Mammary epithelial cell (primary cell): ENCODE data around the gene FBXL17.

ENCODE experiments used
- EZH2 ChIP-seq: IDR thresholded peaks from 2 replicates; pipeline ENCODE4 v1.6.1; 2012; ENCODE audit warnings: low read length, inconsistent platforms, borderline replicate concordance
- TF ChIP-seq, protein P1 (sequence below), 2 donors: IDR thresholded peaks in 1 of 2; conservative IDR thresholded peaks in 1 of 2; 2 replicates each; pipeline ENCODE4 v1.5.1; 2011 to 2012; ENCODE audit warnings: inconsistent platforms in 2 of 2, low read length in 2 of 2, mild to moderate bottlenecking in 2 of 2, control low read depth in 1 of 2, low read depth in 1 of 2; ENCODE audit not compliant: insufficient read depth in 1 of 2; ENCODE audit errors: extremely low read depth in 1 of 2

DNA sequence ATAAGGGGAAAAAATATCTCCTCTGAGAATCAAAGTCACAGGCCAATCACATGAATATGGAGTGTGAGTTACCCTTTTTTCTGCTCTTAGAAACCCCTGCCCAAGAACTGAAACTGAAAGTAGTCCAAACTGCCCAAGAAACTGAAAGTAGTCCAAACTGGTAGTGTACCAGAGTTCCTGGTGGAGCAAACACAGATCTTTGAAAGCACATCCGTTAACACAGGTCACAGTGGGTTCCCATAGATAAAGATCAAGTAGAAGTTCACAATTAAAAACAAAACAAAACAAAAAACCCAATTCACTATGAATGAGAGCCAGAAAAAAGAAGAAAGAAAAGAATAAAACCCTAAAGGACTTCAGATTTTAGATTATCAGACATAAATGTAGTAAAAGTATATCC, 378.7 kb downstream of the FBXL17 start:
- TF ChIP-seq, protein P1, sequence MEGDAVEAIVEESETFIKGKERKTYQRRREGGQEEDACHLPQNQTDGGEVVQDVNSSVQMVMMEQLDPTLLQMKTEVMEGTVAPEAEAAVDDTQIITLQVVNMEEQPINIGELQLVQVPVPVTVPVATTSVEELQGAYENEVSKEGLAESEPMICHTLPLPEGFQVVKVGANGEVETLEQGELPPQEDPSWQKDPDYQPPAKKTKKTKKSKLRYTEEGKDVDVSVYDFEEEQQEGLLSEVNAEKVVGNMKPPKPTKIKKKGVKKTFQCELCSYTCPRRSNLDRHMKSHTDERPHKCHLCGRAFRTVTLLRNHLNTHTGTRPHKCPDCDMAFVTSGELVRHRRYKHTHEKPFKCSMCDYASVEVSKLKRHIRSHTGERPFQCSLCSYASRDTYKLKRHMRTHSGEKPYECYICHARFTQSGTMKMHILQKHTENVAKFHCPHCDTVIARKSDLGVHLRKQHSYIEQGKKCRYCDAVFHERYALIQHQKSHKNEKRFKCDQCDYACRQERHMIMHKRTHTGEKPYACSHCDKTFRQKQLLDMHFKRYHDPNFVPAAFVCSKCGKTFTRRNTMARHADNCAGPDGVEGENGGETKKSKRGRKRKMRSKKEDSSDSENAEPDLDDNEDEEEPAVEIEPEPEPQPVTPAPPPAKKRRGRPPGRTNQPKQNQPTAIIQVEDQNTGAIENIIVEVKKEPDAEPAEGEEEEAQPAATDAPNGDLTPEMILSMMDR (conservative IDR thresholded peaks at IDR 0.05 in 1 of 2, IDR thresholded peaks at IDR 0.05 in 1 of 2; ENCODE audit: extremely low read depth in 1 of 2, insufficient read depth in 1 of 2, low read depth in 1 of 2, low read length in 2 of 2): no peak
- TF ChIP-seq EZH2: no peak
